Stimulated activated naive CD8-positive, alpha-beta T cell treated with anti-CD3 and anti-CD28 coated beads, Interleukin-15, amount 100 ng/mL, for 72 hours (primary cell): Measurements from ENCODE around the gene BLOC1S5.

Experiments used
- ATAC-seq: fragments of 150-1000 bp; cut with Tn5 transposase; 2 replicates; pipeline ENCODE4 v1.10.0; 2021; ENCODE audit warnings: mild to moderate bottlenecking, moderate library complexity
- DNase-seq, 2 donors: peaks; one replicate each; pipeline ENCODE4 v3.0.0; 2021 to 2022
- H3K27ac Mint-ChIP-seq, 2 donors: one replicate each; pipeline ENCODE4 v1.8.0; 2022; ENCODE audit warnings: mild to moderate bottlenecking in 2 of 2, mixed read lengths in 2 of 2, moderate library complexity in 2 of 2
- H3K27me3 Mint-ChIP-seq: one replicate; pipeline ENCODE4 v1.8.0; 2022; ENCODE audit warnings: mixed read lengths
- H3K4me1 Mint-ChIP-seq: one replicate; pipeline ENCODE4 v1.8.0; 2022; ENCODE audit warnings: mild to moderate bottlenecking, mixed read lengths
- H3K4me3 Mint-ChIP-seq, 2 donors: one replicate each; pipeline ENCODE4 v1.8.0; 2022; ENCODE audit warnings: mild to moderate bottlenecking in 2 of 2, mixed read lengths in 2 of 2, moderate library complexity in 1 of 2
- H3K9me3 Mint-ChIP-seq, 2 donors: one replicate each; pipeline ENCODE4 v1.8.0; 2022; ENCODE audit warnings: mixed read lengths in 2 of 2

Gene BLOC1S5

GRCh38 chr6:8029243-8029870 is 34.8 kb downstream of the BLOC1S5 start:
- DNase-seq (no peak), ATAC-seq (no peak)
- Mint-ChIP-seq H3K9me3 (peaks cover 9 to 15% of the 10 kb centered on the region in 2 donors), H3K4me1 (peaks cover 37% of the 10 kb centered on the region), H3K27me3 (no peaks in the 10 kb centered on the region), H3K27ac (peak overlapping the region in 1 of 2 donors; percentile 54), H3K4me3 (no peak overlapping the region)

- ATAC-seq (no peak), DNase-seq (no peak)
- no peaks in the 10 kb centered on the region for H3K27me3 Mint-ChIP-seq
- no peak overlapping the region for H3K4me3 Mint-ChIP-seq
- peaks cover 37% of the 10 kb centered on the region for H3K4me1 Mint-ChIP-seq
- H3K9me3 Mint-ChIP-seq, result peaks cover 7 to 15% of the 10 kb centered on the region in 2 donors
- H3K27ac Mint-ChIP-seq, result no peak overlapping the region
Observed at GRCh38 chr6:8027965-8028651, 36.1 kb downstream of the BLOC1S5 start.

- H3K27ac Mint-ChIP-seq, result no peak overlapping the region
- H3K9me3 Mint-ChIP-seq, result peaks cover 0 to 5% of the 10 kb centered on the region in 2 donors
- H3K4me1 Mint-ChIP-seq, result peaks cover 33% of the 10 kb centered on the region
- no peaks in the 10 kb centered on the region for H3K27me3 Mint-ChIP-seq
- DNase-seq (no peak), ATAC-seq (no peak)
- H3K4me3 Mint-ChIP-seq, result no peak overlapping the region
Observed at GRCh38 chr6:8026800-8027199, 37.4 kb downstream of the BLOC1S5 start.

- Mint-ChIP-seq H3K4me1 (peaks cover 23% of the 10 kb centered on the region), H3K27me3 (no peaks in the 10 kb centered on the region), H3K4me3 (no peak overlapping the region), H3K27ac (no peak overlapping the region), H3K9me3 (peaks cover 0 to 7% of the 10 kb centered on the region in 2 donors)
- ATAC-seq, result no peak
- no peak for DNase-seq
Observed at GRCh38 chr6:8025191-8025590, 39.0 kb downstream of the BLOC1S5 start.

- Mint-ChIP-seq H3K27ac (no peak overlapping the region), H3K9me3 (peaks cover 0 to 7% of the 10 kb centered on the region in 2 donors), H3K4me3 (no peak overlapping the region), H3K27me3 (no peaks in the 10 kb centered on the region), H3K4me1 (peaks cover 9% of the 10 kb centered on the region)
- DNase-seq (no peak), ATAC-seq (no peak)
Observed at GRCh38 chr6:8023638-8024037, 40.6 kb downstream of the BLOC1S5 start.

- H3K4me1 Mint-ChIP-seq, result peaks cover 12% of the 10 kb centered on the region
- H3K27ac Mint-ChIP-seq, result no peak overlapping the region
- no peak overlapping the region for H3K4me3 Mint-ChIP-seq
- ATAC-seq, result no peak
- peaks cover 0 to 7% of the 10 kb centered on the region in 2 donors for H3K9me3 Mint-ChIP-seq
- no peaks in the 10 kb centered on the region for H3K27me3 Mint-ChIP-seq
- no peak for DNase-seq
Observed at GRCh38 chr6:8020083-8020482, 44.1 kb downstream of the BLOC1S5 start.

GRCh38 chr6:8017705-8018104 is 46.5 kb downstream of the BLOC1S5 start:
- H3K27me3 Mint-ChIP-seq, result no peaks in the 10 kb centered on the region
- peak overlapping the region; percentile 46 to 68 for H3K4me3 Mint-ChIP-seq
- ATAC-seq (no peak), DNase-seq (no peak)
- H3K27ac Mint-ChIP-seq, result peak overlapping the region in 1 of 2 donors; percentile 85
- peaks cover 0 to 7% of the 10 kb centered on the region in 2 donors for H3K9me3 Mint-ChIP-seq
- peaks cover 11% of the 10 kb centered on the region for H3K4me1 Mint-ChIP-seq

GRCh38 chr6:8017276-8017701 is 46.9 kb downstream of the BLOC1S5 start:
- peak overlapping the region in 1 of 2 donors; percentile 85 for H3K27ac Mint-ChIP-seq
- peaks cover 11% of the 10 kb centered on the region for H3K4me1 Mint-ChIP-seq
- peaks cover 0 to 7% of the 10 kb centered on the region in 2 donors for H3K9me3 Mint-ChIP-seq
- H3K27me3 Mint-ChIP-seq, result no peaks in the 10 kb centered on the region
- ATAC-seq (no peak), DNase-seq (no peak)
- H3K4me3 Mint-ChIP-seq, result peak overlapping the region; percentile 46 to 68

GRCh38 chr6:8014947-8015346 is 49.2 kb downstream of the BLOC1S5 start:
- ATAC-seq, result no peak
- no peaks in the 10 kb centered on the region for H3K9me3 Mint-ChIP-seq
- H3K27me3 Mint-ChIP-seq, result no peaks in the 10 kb centered on the region
- H3K27ac Mint-ChIP-seq, result no peak overlapping the region
- peaks cover 11% of the 10 kb centered on the region for H3K4me1 Mint-ChIP-seq
- no peak overlapping the region for H3K4me3 Mint-ChIP-seq
- no peak for DNase-seq

- Mint-ChIP-seq H3K4me1 (peaks cover 11% of the 10 kb centered on the region), H3K27ac (no peak overlapping the region), H3K4me3 (no peak overlapping the region), H3K9me3 (no peaks in the 10 kb centered on the region), H3K27me3 (no peaks in the 10 kb centered on the region)
- no peak for DNase-seq
- no peak for ATAC-seq
Observed at GRCh38 chr6:8013763-8014162, 50.4 kb downstream of the BLOC1S5 start.

- H3K4me1 Mint-ChIP-seq, result peaks cover 9% of the 10 kb centered on the region
- peak in 1 of 2 donors; percentile 11 for DNase-seq
- ATAC-seq, result no peak
- no peaks in the 10 kb centered on the region for H3K27me3 Mint-ChIP-seq
- H3K27ac Mint-ChIP-seq, result no peak overlapping the region
- H3K9me3 Mint-ChIP-seq, result no peaks in the 10 kb centered on the region
- H3K4me3 Mint-ChIP-seq, result no peak overlapping the region
Observed at GRCh38 chr6:8006208-8006607, 58.0 kb downstream of the BLOC1S5 start.

- Mint-ChIP-seq H3K27ac (no peak overlapping the region), H3K4me3 (no peak overlapping the region), H3K27me3 (no peaks in the 10 kb centered on the region), H3K4me1 (peaks cover 9% of the 10 kb centered on the region), H3K9me3 (no peaks in the 10 kb centered on the region)
- ATAC-seq (no peak), DNase-seq (no peak)
Observed at GRCh38 chr6:8005136-8005535, 59.1 kb downstream of the BLOC1S5 start.

GRCh38 chr6:8000636-8001035 is 63.6 kb downstream of the BLOC1S5 start:
- Mint-ChIP-seq H3K4me1 (peaks cover 6% of the 10 kb centered on the region), H3K27ac (no peak overlapping the region), H3K4me3 (no peak overlapping the region), H3K27me3 (no peaks in the 10 kb centered on the region), H3K9me3 (no peaks in the 10 kb centered on the region)
- DNase-seq, result no peak
- ATAC-seq, result no peak

GRCh38 chr6:8000188-8000596 is 64.0 kb downstream of the BLOC1S5 start:
- Mint-ChIP-seq H3K27ac (no peak overlapping the region), H3K4me3 (no peak overlapping the region), H3K27me3 (no peaks in the 10 kb centered on the region), H3K4me1 (peaks cover 2% of the 10 kb centered on the region), H3K9me3 (no peaks in the 10 kb centered on the region)
- DNase-seq, result no peak
- ATAC-seq, result no peak

- no peak for ATAC-seq
- Mint-ChIP-seq H3K4me1 (no peaks in the 10 kb centered on the region), H3K27ac (no peak overlapping the region), H3K9me3 (no peaks in the 10 kb centered on the region), H3K4me3 (no peak overlapping the region), H3K27me3 (no peaks in the 10 kb centered on the region)
- DNase-seq, result no peak
Observed at GRCh38 chr6:7999201-7999600, 65.0 kb downstream of the BLOC1S5 start.

GRCh38 chr6:7998103-7998725 is 66.0 kb downstream of the BLOC1S5 start:
- H3K4me1 Mint-ChIP-seq, result no peaks in the 10 kb centered on the region
- no peak overlapping the region for H3K27ac Mint-ChIP-seq
- no peaks in the 10 kb centered on the region for H3K27me3 Mint-ChIP-seq
- DNase-seq, result no peak
- ATAC-seq, result no peak
- H3K9me3 Mint-ChIP-seq, result no peaks in the 10 kb centered on the region
- no peak overlapping the region for H3K4me3 Mint-ChIP-seq
